Measurements from ENCODE around the gene JARID2. TPM values are rescaled to one million over a fixed set of nuclear protein-coding genes. Genes with fewer than 3 reads are reported as not detected.

The JARID2 gene
- total RNA-seq, 1 experiment from 2014 or later: 21.0 TPM

DNA sequence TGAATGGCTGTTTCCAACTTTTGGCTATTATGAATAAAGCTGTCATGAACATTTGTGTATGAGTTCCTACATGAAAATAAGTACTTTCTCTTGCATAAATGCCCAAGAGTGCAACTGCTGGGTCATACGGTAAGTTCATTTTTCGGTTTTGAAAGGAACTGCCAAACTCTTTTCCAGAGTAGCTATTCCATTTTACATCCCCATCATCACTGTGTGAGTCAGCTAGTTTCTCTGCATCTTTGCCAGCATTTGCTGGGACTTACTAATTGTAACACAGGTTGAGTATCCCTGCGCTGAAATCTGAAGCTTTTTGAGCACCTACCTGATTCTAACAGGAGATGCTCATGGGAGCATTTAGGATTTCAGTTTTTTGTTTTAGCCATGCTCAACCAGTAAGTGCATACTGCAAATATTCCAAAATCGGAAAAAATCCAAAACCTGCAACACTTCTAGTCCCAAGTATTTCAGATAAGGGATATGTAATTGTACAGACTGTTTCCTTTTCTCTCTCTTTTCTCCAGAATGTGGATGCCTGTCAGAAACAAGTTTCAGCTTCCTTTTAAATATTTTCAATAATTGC, 298.5 kb downstream of the JARID2 start:
- H3K4me1 Mint-ChIP-seq (ENCODE audit: insufficient read depth, unreplicated experiment): peaks cover 5% of the 10 kb centered on the region
- peaks cover 8% of the 10 kb centered on the region for H3K9me3 Mint-ChIP-seq (ENCODE audit: unreplicated experiment)
- no peak for DNase-seq (ENCODE audit: unreplicated experiment)
- intact Hi-C loops (cut with micrococcal nuclease): no loop called here
- H3K4me3 Mint-ChIP-seq (ENCODE audit: unreplicated experiment): no peak overlapping the region
- no peaks in the 10 kb centered on the region for H3K27me3 Mint-ChIP-seq (ENCODE audit: insufficient read depth, unreplicated experiment)
- ChIA-PET POLR2A (interaction anchor here (1.0 kb wide), 1 partner anchor 11 kb away, joined by 3 read pairs; no protein-coding TSS in a partner anchor), CTCF (interaction anchor here (0.5 kb wide), 1 partner anchor 14 kb away, joined by 3 read pairs; no protein-coding TSS in a partner anchor)
- no TSS peak for BruUV-seq (replicated peaks)
- H3K27ac Mint-ChIP-seq (ENCODE audit: low read depth, unreplicated experiment): no peak overlapping the region
- TF ChIP-seq, protein P1, sequence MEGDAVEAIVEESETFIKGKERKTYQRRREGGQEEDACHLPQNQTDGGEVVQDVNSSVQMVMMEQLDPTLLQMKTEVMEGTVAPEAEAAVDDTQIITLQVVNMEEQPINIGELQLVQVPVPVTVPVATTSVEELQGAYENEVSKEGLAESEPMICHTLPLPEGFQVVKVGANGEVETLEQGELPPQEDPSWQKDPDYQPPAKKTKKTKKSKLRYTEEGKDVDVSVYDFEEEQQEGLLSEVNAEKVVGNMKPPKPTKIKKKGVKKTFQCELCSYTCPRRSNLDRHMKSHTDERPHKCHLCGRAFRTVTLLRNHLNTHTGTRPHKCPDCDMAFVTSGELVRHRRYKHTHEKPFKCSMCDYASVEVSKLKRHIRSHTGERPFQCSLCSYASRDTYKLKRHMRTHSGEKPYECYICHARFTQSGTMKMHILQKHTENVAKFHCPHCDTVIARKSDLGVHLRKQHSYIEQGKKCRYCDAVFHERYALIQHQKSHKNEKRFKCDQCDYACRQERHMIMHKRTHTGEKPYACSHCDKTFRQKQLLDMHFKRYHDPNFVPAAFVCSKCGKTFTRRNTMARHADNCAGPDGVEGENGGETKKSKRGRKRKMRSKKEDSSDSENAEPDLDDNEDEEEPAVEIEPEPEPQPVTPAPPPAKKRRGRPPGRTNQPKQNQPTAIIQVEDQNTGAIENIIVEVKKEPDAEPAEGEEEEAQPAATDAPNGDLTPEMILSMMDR (IDR thresholded peaks at IDR 0.05; ENCODE audit: unreplicated experiment): no peak
- H3K36me3 Mint-ChIP-seq (ENCODE audit: insufficient read depth, unreplicated experiment): peaks cover 6% of the 10 kb centered on the region

DNA sequence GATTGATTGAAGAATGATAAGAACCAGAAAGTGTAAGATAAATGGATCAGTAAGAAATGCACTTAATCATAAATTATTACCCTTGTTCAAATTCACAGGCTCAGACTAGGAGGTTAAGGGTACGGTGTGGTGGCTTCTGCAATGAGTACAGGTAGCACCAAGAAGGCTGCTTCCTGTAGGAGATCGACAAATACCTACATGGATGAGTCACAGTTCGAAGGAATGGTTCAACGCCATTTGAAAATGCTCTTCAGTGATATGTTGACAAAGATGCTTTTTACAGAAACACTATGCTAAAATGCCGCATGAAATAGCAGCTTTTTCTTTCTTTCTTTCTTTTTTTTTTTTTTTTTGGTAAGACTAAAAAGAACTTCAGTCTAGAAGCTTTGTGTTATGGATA, 300.7 kb downstream of the JARID2 start:
- BruUV-seq (replicated peaks): no TSS peak
- no peaks in the 10 kb centered on the region for H3K27me3 Mint-ChIP-seq (ENCODE audit: insufficient read depth, unreplicated experiment)
- POLR2A ChIA-PET: no interaction called here

GRCh38 chr6:15547400-15547799, 301.5 kb downstream of the JARID2 start:
- no TSS peak for BruUV-seq (replicated peaks)
- ChIA-PET CTCF (interaction anchor here (0.6 kb wide), 1 partner anchor 1790 kb away, joined by 3 read pairs; no protein-coding TSS in a partner anchor), POLR2A (no interaction called here)
- Mint-ChIP-seq H3K27ac (ENCODE audit: low read depth, unreplicated experiment) (no peak overlapping the region), H3K27me3 (ENCODE audit: insufficient read depth, unreplicated experiment) (no peaks in the 10 kb centered on the region), H3K4me1 (ENCODE audit: insufficient read depth, unreplicated experiment) (no peaks in the 10 kb centered on the region), H3K9me3 (ENCODE audit: unreplicated experiment) (peaks cover 8% of the 10 kb centered on the region), H3K36me3 (ENCODE audit: insufficient read depth, unreplicated experiment) (no peaks in the 10 kb centered on the region), H3K4me3 (ENCODE audit: unreplicated experiment) (no peak overlapping the region)
- TF ChIP-seq, protein P1 (IDR thresholded peaks at IDR 0.05; ENCODE audit: unreplicated experiment): no peak
- intact Hi-C loops (cut with micrococcal nuclease): no loop called here
- DNase-seq (ENCODE audit: unreplicated experiment): no peak

More for the DNA sequence above, 300.7 kb downstream of the JARID2 start:
- H3K4me1 Mint-ChIP-seq (ENCODE audit: insufficient read depth, unreplicated experiment): no peaks in the 10 kb centered on the region
- no peaks in the 10 kb centered on the region for H3K36me3 Mint-ChIP-seq (ENCODE audit: insufficient read depth, unreplicated experiment)
- H3K4me3 Mint-ChIP-seq (ENCODE audit: unreplicated experiment): no peak overlapping the region
- TF ChIP-seq, protein P1 (IDR thresholded peaks at IDR 0.05; ENCODE audit: unreplicated experiment): no peak
- no peak overlapping the region for H3K27ac Mint-ChIP-seq (ENCODE audit: low read depth, unreplicated experiment)
- H3K9me3 Mint-ChIP-seq (ENCODE audit: unreplicated experiment): peaks cover 8% of the 10 kb centered on the region
- DNase-seq (ENCODE audit: unreplicated experiment): peak; percentile 5
- CTCF ChIA-PET: no interaction called here
- intact Hi-C loops (cut with micrococcal nuclease): no loop called here

GRCh38 chr6:15549371-15549770, 303.5 kb downstream of the JARID2 start:
- intact Hi-C loops (cut with micrococcal nuclease): no loop called here
- no peaks in the 10 kb centered on the region for H3K36me3 Mint-ChIP-seq (ENCODE audit: insufficient read depth, unreplicated experiment)
- H3K4me3 Mint-ChIP-seq (ENCODE audit: unreplicated experiment): no peak overlapping the region
- CTCF ChIA-PET: no interaction called here
- no peaks in the 10 kb centered on the region for H3K4me1 Mint-ChIP-seq (ENCODE audit: insufficient read depth, unreplicated experiment)
- no peak overlapping the region for H3K27ac Mint-ChIP-seq (ENCODE audit: low read depth, unreplicated experiment)
- H3K9me3 Mint-ChIP-seq (ENCODE audit: unreplicated experiment): no peaks in the 10 kb centered on the region
- TF ChIP-seq, protein P1 (IDR thresholded peaks at IDR 0.05; ENCODE audit: unreplicated experiment): no peak
- no peaks in the 10 kb centered on the region for H3K27me3 Mint-ChIP-seq (ENCODE audit: insufficient read depth, unreplicated experiment)
- POLR2A ChIA-PET: no interaction called here
- no peak for DNase-seq (ENCODE audit: unreplicated experiment)
- no TSS peak for BruUV-seq (replicated peaks)
